Adrenal gland (tissue), 12 donors: ENCODE results near the gene BCAS3. TPM values are rescaled to one million over a fixed set of nuclear protein-coding genes. Genes with fewer than 3 reads are reported as not detected.
"Not testable (repeated sequence)": the region's sequence is repeated elsewhere in the genome, so short reads cannot be mapped to it uniquely, and the experiment has no call there.

Experiments
- DNase-seq, 7 donors: peaks; one replicate each; pipeline ENCODE4 v3.0.0-alpha.2; 2019 to 2020
- H3K27ac ChIP-seq, 5 donors: fragments of 200-600 bp; sonication (generic) in 4 of 5; 1 replicate in 3 of 5; 2 replicates in 2 of 5; pipeline versions ENCODE4 v1.5.1 to v1.8.0; 2016 to 2020; ENCODE audit warnings: mild to moderate bottlenecking in 1 of 5
- H3K27me3 ChIP-seq: fragments of 200-600 bp; 2 replicates; pipeline ENCODE4 v1.8.0; 2021
- H3K36me3 ChIP-seq, 2 donors: fragments of 200-600 bp; replicated peaks in 1 of 2; 1 replicate in 1 of 2; 2 replicates in 1 of 2; pipeline versions ENCODE4 v1.5.1 to v1.8.0; 2018 to 2022
- H3K4me1 ChIP-seq, 2 donors: fragments of 200-600 bp; replicated peaks in 1 of 2; 1 replicate in 1 of 2; 2 replicates in 1 of 2; pipeline versions ENCODE4 v1.5.1 to v1.8.0; 2018 to 2021
- H3K4me3 ChIP-seq, 4 donors: fragments of 200-600 bp; sonication (generic) in 3 of 4; one replicate each; pipeline ENCODE4 v1.5.1; 2016 to 2018
- H3K9me3 ChIP-seq, 3 donors: fragments of 200-600 bp; sonication (generic) in 1 of 3; replicated peaks in 1 of 3; 1 replicate in 2 of 3; 2 replicates in 1 of 3; pipeline versions ENCODE4 v1.5.1 to v1.8.0; 2016 to 2021
- CTCF ChIP-seq, 6 experiments: fragments of 450-650 bp in 4 of 6; fragments of 200-600 bp in 2 of 6; sonication (generic) in 1 of 6; IDR thresholded peaks; 1 replicate in 5 of 6; 2 replicates in 1 of 6; pipeline versions ENCODE4 v1.5.1 to v1.8.0; 2016 to 2021; ENCODE audit warnings: antibody characterized with exemption in 6 of 6, mild to moderate bottlenecking in 2 of 6, moderate library complexity in 1 of 6
- POLR2A ChIP-seq, 2 donors: fragments of 450-650 bp; IDR thresholded peaks; one replicate each; pipeline ENCODE4 v1.6.1; 2017; ENCODE audit warnings: antibody characterized with exemption in 2 of 2, mild to moderate bottlenecking in 2 of 2, moderate library complexity in 1 of 2
- WGBS, 4 donors: extraction: QIAGEN DNeasy Blood & Tissue Kit in 2 of 4; methylation state at CpG; one replicate each; pipeline versions ENCODE4 v1.1.5 to v1.1.7; 2013 to 2017; 5-methylcytosine and 5-hydroxymethylcytosine counted together
- intact Hi-C, 2 donors: fragments of 100-400 bp; cut with DNase I; formaldehyde crosslinking; loops; one replicate each; pipeline versions ENCODE4 v1.14.1 to v1.15.0; 2022 to 2023
- polyA plus RNA-seq, 3 donors: library from polyadenylated mRNA; stranded (reverse); fragments of 200-250 nt in 2 of 3; fragments of 350-450 nt in 1 of 3; fragmentation: Illumina TruSeq in 1 of 3; extraction: RNeasy Lipid Tissue Mini Kit (QIAGEN cat#74804) in 1 of 3; gene quantifications; one replicate each; pipeline ENCODE4 v1.2.3, GENCODE V29; 2013 to 2014
- total RNA-seq, 9 donors: library from RNA; depleted of rRNA in 4 of 9; stranded (reverse); fragments of >200 nt in 4 of 9; fragments of 120-200 nt in 1 of 9; fragmentation: NEBNext Ultra II Directional in 1 of 9; extraction: Animal tissue kit (Norgen Biotek cat#: 25700) in 1 of 9; gene quantifications; one replicate each; pipeline versions ENCODE4 v1.1.0 to v1.2.4, GENCODE V29; 2013 to 2023
- donor health status: healthy with polysubstance abuse.
- donor health status: Bipolar disorder and iron deficiency.
- donor health status: DM: yes; HTN: yes; CAD: no.
- donor health status: DM: no; HTN: no; CAD: no.
- donor health status: DM: no; HTN: no; CAD: no.
- donor health status: DM: yes; HTN: yes; CAD: no.

The BCAS3 gene
- total and polyA plus RNA-seq, 12 donors, result 9.4 to 105 (median 29.0) TPM

- DNase-seq, result no peak
- Histone ChIP-seq H3K9me3 (peaks cover 0 to 14% (median 10%) of the 10 kb centered on the region in 3 donors), H3K27ac (no peak overlapping the region), H3K4me1 (no peaks in the 10 kb centered on the region), H3K4me3 (no peak overlapping the region), H3K36me3 (no peaks in the 10 kb centered on the region), H3K27me3 (no peaks in the 10 kb centered on the region)
- WGBS, 4 donors, result 91 to 100% (median 97%) methylated on average over 1 of the region's 1 CpG
- TF ChIP-seq POLR2A (IDR thresholded peaks at IDR 0.05) (no peak), CTCF (IDR thresholded peaks at IDR 0.05) (no peak)
- intact Hi-C loops, result no loop called here
Measured at GRCh38 chr17:60757437-60757836, 79.8 kb downstream of the BCAS3 start.

- H3K27ac ChIP-seq, result no peak overlapping the region
- DNase-seq, result no peak
- intact Hi-C loops, result no loop called here
- H3K9me3 ChIP-seq, result peaks cover 0 to 14% (median 10%) of the 10 kb centered on the region in 3 donors
- no peak overlapping the region for H3K4me3 ChIP-seq
- H3K4me1 ChIP-seq, result no peaks in the 10 kb centered on the region
- TF ChIP-seq CTCF (IDR thresholded peaks at IDR 0.05) (no peak), POLR2A (IDR thresholded peaks at IDR 0.05) (no peak)
- no peaks in the 10 kb centered on the region for H3K36me3 ChIP-seq
- no peaks in the 10 kb centered on the region for H3K27me3 ChIP-seq
Measured at GRCh38 chr17:60759756-60760155, 82.1 kb downstream of the BCAS3 start.

GRCh38 chr17:60761301-60761700 lies 83.7 kb downstream of the BCAS3 start:
- intact Hi-C loops, H3K27ac ChIP-seq, DNase-seq, H3K4me1 ChIP-seq, H3K36me3 ChIP-seq, H3K27me3 ChIP-seq, H3K4me3 ChIP-seq: not testable (repeated sequence)
- H3K9me3 ChIP-seq, result peaks cover 0 to 14% (median 10%) of the 10 kb centered on the region in 3 donors
- WGBS, 4 donors, result 88 to 98% (median 94%) methylated on average over 5 to 6 of the region's 6 CpGs

- Histone ChIP-seq H3K27me3 (no peaks in the 10 kb centered on the region), H3K36me3 (no peaks in the 10 kb centered on the region), H3K27ac (no peak overlapping the region), H3K9me3 (no peaks in the 10 kb centered on the region), H3K4me3 (no peak overlapping the region), H3K4me1 (no peaks in the 10 kb centered on the region)
- no peak for DNase-seq
- intact Hi-C loops, result no loop called here
- WGBS, 4 donors, result 95 to 98% (median 97%) methylated on average over 12 to 13 of the region's 13 CpGs
- TF ChIP-seq CTCF (IDR thresholded peaks at IDR 0.05) (no peak), POLR2A (IDR thresholded peaks at IDR 0.05) (no peak)
Measured at GRCh38 chr17:60766778-60767190, 89.1 kb downstream of the BCAS3 start.

GRCh38 chr17:60767744-60768308 lies 90.2 kb downstream of the BCAS3 start:
- Histone ChIP-seq H3K4me3 (no peak overlapping the region), H3K9me3 (no peaks in the 10 kb centered on the region), H3K4me1 (no peaks in the 10 kb centered on the region), H3K36me3 (no peaks in the 10 kb centered on the region), H3K27me3 (no peaks in the 10 kb centered on the region), H3K27ac (no peak overlapping the region)
- DNase-seq, result no peak
- TF ChIP-seq CTCF (IDR thresholded peaks at IDR 0.05), result no peak
- TF ChIP-seq POLR2A (IDR thresholded peaks at IDR 0.05), result no peak
- intact Hi-C loops, result no loop called here
- 91 to 97% (median 93%) methylated on average over 4 of the region's 4 CpGs for WGBS, 4 donors
